HG03159 (cell line): Measurements from ENCODE around the gene CT55.
"Not testable (repeated sequence)": the region's sequence is repeated elsewhere in the genome, so short reads cannot be mapped to it uniquely, and the experiment has no call there.

Source experiments
- ATAC-seq: cut with Tn5 transposase; IDR thresholded peaks from one replicate; pipeline ENCODE4 v1.9.1; 2021; ENCODE audit warnings: mild to moderate bottlenecking, moderate library complexity; ENCODE audit not compliant: unreplicated experiment

The CT55 gene, protein sequence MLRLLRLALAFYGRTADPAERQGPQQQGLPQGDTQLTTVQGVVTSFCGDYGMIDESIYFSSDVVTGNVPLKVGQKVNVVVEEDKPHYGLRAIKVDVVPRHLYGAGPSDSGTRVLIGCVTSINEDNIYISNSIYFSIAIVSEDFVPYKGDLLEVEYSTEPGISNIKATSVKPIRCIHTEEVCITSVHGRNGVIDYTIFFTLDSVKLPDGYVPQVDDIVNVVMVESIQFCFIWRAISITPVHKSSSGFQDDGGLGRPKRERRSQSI

DNA sequence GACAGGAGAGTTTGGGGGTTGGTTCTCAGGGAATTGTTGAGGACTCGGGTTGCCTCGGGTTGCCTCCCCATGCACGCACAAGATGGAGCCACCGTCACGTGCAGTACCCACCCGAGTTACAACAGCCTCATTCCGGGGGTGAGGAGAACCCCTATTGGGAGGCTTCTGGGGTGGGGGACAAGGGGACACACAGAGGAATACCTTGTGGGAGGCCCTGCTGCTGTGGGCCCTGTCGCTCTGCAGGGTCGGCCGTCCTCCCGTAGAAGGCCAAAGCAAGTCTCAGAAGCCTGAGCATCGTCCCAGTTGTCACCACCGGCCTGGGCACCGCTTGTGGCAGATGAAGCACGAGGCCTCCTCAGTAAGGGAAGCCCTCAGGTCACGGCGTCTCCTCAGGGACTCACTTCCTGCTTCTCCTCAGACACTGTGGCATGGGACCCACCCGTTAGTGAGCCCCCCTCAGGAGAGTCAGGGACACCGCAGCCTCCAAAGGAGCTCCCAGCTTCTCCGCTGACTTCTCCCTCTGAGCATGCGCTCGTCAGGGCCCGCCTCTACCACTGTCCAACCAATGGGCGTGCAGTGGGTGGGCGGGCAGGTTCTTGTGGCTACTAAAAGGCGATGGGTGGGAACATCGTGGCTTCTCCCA lies at the start of gene CT55:
Gene CT55, minus strand, starts transcription at position 522 of the 643 bp plus-strand sequence. Its CDS starts 227 bp downstream, at position 295.
- no peak for ATAC-seq

DNA sequence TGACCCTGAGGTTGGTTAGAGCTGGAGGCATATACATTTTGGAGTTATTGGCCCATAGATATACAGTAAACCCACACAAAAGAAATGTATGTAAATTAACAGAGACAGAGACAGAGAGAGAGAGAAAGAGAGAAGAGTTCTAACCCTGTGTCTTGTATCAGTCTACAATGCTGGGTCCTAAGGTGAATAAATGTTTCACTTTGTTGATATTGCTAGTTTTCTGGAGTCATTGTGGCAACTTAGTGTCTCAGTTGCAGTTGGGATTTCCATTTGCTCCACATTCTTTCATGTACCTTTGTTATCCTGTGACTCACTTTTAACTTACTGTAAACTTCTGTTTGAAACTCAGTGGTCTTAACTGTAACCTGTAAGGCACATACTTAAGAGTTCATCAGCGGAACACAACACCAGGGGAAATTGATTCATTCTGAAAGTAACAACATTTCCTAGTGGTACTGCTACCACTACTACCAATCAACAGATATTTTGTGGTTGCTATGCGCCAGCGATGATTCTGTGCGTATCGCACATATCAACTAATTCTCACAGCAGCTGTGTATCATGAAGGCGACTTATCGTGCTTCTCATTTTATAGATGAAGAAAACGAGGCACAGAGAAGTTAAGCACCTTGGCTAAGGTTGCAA lies 42.1 kb upstream of the CT55 start:
- ATAC-seq, result peak; percentile 72

DNA sequence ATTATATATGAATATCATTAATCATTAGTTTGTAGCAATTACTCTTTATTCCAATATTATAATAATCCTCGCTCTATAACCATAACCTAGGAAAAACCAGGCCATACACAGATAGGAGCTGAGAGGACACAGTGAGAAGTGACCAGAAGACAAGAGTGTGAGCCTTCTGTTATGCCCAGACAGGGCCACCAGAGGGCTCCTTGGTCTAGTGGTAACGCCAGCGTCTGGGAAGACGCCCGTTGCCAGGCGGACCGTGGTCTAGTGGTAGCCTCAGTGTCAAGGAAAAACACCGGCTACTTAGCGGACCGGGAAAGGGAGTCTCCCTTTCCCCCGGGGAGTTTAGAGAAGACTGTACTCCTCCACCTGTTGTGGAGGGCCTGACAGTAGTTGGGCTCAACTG lies 35.2 kb upstream of the CT55 start:
- ATAC-seq, result not testable (repeated sequence)

DNA sequence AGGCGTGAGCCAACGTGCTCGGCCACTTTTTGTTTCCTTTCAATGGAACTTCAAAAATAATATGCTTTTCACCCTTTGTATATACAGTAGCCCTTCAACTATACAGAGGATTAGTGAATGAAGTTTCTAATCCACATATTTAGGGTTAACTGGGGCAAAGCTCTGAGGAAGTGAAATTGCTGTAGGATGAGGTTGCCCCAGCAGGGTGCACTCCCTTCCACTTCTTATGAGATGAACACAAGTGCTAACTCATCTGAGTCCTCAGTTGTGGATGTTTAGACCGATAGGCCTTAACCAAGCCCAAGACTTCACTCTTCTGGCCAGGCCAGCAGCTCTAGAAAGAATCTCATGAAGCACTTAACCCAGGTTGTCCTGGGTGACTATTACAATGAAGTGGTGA lies 29.1 kb upstream of the CT55 start:
- ATAC-seq, result no peak

DNA sequence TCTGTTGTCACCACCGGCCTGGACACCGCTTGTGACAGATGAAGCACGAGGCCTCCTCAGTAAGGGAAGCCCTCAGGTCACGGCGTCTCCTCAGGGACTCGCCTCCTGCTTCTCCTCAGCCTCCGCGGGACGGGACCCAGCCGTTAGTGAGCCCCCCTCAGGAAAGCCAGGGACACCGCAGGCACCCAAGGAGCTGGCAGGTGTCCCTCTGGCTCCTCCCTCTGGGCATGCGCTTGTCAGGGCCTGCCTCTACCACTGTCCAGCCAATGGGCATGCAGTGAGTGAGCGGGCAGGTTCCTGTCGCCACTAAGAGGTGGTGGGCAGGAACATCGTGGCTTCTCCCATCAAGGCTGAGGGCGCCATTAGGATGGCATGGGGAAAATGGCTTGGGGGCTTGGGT lies 23.5 kb upstream of the CT55 start:
- ATAC-seq, result no peak

DNA sequence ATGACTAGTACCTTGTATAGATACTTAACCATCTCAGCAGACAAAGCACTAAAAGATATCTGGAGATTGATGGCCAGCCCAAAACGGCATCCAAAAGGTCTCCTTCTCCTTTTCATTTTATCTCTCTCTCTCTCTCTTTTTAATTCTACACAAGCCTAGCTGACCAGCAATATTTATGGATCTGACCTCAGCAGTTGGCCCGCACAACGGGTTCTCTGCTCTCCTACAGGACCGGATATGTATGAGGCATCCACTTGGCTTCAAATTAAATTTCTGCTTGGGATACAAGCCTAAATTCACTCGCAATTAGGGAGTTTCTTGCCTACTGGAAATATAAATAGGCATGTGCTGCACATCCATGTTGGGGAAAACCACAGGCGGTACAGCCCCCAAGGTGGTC lies 22.5 kb upstream of the CT55 start:
- ATAC-seq, result no peak

DNA sequence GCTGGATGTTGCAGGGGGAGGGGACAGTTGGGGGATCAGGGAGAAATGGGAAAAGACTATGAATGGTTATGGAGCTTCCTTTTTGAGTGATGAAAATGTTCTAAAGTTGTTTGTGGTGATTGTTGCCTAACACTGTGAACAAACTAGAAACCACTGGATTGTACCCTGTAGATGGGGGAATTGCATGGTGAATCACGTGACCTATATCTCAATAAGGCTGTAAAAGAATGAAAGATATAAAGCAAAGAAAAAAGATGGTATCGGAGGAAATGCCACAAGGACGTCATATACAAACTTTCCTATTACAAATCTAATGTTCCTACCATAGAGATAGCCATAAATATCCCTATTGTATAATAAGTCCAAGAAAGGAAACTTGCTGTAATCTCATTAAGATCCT lies 20.6 kb upstream of the CT55 start:
- no peak for ATAC-seq

DNA sequence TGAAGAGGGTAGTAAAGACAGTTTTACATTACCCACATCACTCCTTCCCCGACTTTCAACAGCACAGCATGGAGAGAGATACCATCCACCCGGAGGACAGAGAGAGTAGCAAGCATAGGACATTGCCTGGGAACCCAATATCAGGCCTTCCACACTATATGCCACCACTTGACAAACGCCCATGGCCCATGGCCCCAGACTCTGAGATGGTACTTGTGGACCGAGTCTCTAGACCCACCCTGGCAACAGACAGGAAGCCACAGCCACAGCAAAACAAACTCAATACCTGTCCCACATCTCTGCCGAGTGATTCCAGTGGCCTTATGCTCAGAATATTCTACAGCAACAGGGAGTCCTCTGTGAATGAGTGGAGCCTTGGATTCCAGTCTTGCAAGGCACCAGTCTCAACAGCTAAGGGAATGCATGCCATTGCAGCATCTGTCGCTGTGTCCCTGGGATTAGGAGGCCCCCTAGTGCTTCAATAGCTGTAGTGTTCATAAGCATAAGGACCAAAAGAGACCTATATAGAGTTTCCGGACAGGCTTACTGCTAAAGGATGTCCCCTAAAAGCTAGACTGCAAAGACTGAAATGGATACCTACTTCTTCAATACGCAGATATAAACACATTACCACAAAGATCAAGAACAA lies 14.7 kb upstream of the CT55 start:
- ATAC-seq, result peak; percentile 91

DNA sequence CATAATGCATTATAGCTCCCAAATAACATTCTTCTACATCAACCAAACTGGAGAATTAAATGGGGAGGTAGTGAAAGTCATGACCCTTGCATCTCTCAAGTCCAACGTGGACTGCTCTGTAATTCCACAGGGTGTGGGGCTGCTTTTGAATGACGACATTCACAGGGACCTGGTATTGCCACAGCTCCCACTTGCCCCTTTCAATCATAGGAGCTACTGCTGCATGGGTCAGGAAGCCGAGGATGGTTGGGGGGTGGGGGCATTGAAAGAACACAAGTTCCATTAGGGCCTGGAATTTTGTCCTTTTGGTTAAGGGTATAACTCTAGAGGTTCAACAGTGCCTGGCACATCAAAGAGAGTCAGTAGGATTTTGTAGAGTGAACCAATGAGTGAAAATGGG lies 7.4 kb upstream of the CT55 start:
- ATAC-seq, result no peak

DNA sequence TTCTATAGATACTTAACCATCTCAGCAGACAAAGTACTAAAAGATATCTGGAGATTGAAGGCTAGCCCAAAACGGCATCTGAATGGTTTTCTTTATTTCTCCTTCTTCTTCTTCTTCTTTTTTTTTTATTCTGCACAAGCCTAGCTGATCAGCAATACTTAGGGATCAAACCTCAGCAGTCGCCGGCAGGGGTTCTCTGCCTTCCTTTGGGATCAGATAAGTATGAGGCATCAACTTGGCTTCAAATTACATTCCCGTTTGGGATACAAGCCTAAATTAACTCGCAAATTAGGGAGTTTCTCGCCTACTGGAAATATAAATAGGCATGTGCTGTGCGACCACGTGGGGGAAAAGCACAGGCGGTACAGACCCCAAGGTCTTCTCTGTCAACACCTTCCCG lies 730 bp downstream of the CT55 start:
- no peak for ATAC-seq

DNA sequence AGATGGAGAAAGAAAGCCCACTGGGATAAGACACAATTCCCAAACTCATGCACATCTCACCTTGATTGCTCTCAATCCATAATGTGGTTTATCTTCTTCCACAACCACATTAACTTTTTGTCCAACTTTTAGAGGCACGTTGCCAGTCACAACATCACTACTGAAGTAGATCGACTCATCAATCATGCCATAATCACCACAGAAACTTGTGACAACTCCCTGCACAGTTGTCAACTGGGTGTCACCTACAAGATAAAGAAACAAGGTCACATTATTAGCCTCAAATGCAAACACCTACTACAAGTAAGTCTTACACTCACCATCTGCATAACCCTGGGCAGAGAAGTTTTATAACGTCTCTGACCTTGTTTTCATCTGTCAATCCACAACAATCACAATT lies 1.7 kb downstream of the CT55 start:
- ATAC-seq, result not testable (repeated sequence)

DNA sequence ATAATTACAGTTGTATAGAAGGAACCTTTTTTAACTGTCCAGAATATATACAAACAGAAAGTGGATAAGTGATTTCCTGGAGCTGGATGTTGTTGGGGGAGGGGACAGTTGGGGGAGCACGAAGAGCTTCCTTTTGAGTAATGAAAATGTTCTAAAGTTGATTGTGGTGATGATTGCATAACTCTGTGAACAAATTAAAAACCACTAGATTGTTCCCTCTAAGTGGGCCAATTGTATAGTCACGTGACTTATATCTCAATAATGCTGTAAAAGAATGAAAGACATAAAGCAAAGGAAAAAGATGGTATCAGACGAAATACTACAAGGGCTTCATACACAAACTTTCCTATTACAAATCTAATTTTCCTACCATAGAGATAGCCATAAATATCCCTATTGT lies 2.7 kb downstream of the CT55 start:
- no peak for ATAC-seq

DNA sequence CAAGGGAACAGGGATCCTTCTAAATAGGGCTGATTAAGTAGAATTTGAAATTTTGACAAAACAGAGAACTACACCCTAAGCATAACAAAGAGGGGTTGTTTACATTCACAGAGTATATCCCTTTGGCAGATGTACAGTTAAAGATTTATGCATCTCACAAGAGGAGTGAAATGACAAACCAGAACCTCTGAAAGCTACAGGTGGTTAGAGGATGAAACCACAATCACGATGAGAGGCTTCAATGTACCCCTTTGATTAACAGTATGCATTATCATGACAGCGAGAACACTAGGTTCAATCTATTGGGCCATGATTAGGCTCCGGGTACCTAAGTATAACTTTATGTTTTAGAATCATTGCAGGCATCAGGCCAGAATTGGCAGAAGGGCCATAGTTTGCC lies 16.5 kb downstream of the CT55 start:
- not testable (repeated sequence) for ATAC-seq

DNA sequence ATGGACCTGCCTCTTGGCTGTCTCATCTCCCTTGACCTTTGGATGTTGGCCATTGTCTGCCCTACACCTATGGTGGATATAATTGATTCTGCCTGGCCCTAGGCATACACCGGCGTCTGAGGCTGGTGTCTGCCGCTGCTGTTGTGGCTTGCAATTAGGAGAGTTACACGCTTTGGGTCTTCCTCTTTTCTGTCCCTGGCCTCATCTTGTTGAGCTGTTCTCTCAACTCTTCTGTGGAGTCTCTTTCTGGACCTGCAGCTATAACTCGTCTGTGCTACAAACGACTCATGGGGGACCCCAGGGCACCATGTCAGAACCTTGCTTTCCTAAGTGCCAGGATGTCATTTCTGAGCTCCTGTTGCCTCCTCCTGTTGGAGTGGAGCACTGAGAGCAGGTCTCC lies 45.1 kb downstream of the CT55 start:
- ATAC-seq, result not testable (repeated sequence)

DNA sequence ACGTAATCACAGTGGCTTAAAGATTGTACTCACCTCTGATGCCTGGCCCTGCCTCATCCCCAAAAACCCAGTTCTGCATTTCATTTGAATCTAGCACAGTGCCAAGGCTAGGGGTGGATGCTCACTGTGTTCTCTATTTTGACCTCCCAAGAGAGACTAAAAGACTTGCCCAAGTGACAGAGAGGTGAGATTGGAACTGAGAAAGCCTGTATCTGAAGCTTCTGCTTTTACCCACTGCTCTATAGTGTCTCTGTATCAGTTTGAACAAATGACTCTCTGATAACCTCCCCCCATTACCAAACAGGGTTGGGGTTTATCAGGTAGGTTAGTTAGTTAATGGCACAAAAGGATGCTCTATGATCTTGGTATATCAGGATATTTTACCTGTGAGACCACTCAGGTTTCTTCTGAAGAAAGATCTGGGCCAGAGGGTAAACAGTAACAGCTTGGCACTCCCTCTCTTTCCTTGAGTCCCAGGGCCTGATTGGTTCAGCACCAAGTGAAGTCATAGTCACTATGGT lies 51.1 kb downstream of the CT55 start, which contains the start of gene ETDB:
Gene ETDB, minus strand, starts transcription at position 471 of the 521 bp plus-strand sequence. CDS start 1,265 bp downstream, outside the sequence.
- not testable (repeated sequence) for ATAC-seq

DNA sequence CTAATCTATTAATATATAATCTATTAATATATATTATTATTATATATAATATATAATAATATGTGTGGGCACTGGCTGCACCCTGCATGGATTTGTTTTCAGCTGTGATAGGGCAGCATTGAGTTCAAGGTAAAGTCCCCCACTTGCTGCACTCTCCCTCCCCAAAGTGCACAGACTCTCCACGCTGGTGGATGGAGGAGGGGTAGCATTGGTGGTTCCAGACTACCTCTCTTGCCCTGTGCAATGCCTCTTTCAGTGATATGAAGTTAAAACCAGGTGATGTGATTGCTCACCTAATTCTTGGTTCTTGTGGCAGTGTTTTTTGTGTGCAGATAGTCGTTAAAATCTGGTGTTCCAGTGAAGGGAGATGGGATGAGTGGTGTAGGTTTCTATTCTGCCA lies 55.1 kb downstream of the CT55 start:
- ATAC-seq, result not testable (repeated sequence)

DNA sequence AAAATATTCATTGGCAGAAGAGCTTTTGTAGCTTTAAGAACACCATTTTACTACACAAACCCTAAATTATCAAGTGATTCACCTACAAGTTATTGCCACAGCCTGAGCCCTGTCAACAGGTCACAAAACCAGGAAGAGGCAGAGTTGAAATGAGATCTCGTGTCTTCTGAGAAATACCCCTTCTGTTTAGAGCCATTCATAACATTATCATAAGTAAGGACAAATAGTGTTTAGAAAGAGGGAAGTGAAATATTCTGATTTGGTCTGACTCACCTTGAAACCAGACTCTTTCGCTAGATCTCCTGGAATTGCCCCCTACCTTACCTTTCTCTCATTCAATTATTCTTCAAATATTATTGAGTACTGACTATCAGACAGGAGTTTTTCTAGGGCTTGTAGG lies 56.8 kb downstream of the CT55 start:
- peak; percentile 93 for ATAC-seq

DNA sequence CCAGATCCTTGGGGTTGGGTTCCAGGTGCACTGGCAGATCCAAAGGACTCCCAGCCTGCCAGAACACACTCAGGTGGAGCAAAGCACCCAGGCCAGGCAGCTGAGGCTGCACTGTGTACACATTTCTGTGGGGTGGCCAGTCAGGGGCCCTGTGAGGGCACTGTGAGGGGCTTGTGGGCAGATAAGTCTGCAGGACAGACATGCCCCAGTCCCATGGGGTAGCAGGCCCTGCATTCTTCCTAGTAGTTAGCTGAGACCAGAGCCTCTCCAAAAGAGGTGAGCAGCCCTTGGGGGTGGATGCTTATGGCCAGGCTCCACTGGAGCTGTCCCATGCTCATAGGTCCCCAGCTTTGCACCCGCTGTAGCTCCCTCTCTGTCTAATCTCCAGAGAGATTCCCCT lies 58.5 kb downstream of the CT55 start:
- no peak for ATAC-seq

DNA sequence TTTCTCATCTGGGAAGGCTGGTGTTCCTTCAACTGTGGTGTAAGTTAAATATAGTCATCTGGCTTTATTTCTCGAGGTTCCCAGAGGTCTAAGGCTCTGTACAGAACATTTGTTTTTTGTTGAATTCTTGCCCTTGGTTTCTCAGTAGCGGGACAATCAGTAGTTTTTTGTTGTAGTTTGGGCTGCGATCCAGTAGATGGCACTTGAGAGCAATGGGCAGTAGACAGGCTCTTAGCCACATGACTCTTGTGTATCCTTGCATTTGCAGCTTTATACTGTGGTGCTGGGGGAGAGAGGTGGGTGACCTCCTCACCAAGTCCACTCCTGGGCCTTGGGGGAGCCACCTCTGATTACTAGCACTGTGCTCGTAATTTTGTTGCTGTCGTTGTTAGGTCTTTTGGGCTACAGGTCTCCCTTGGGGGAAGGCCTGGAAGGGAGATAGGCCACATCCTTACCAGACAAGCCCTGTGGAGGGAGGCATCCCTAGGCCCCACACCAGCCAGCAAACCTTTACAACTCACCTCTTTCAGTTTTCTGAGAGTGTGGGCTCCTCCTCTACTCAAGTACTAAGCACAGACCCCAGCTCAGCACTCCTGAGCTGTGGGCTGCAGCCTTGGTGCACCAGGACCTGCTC lies 59.0 kb downstream of the CT55 start:
- no peak for ATAC-seq

DNA sequence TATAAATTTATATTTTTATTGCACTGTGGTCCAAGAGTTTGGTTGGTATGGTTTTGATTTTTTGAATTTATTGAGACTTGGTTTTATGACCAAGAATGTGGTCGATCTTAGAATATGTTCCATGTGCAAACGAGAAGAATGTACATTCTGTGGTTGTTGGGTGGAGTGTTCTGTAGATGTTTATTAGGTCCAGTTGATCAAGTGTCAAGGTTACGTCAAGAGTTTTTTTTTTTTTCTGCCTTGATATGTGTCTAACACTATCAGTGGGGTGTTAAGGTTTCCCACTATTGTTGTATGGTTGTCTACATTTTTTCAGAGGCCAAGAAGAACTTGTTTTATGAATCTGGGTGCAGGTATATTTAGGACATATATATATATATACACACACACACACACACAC lies 61.6 kb downstream of the CT55 start:
- ATAC-seq, result no peak
